H1 (cell line): ENCODE results near the gene CCDC74A. TPM values are rescaled to one million over a fixed set of nuclear protein-coding genes. Genes with fewer than 3 reads are reported as not detected.
"Not testable (repeated sequence)": the region's sequence is repeated elsewhere in the genome, so short reads cannot be mapped to it uniquely, and the experiment has no call there.

Experiments used
- CTCF ChIA-PET: fragments of 300-600 bp; sonication (Branson Sonifier 250); formaldehyde crosslinking; loops from one replicate; lab custom pipeline; 2021; ENCODE audit not compliant: partially characterized antibody; lab: Charles Lee
- POLR2A ChIA-PET: fragments of 300-600 bp; sonication (Branson Sonifier 250); formaldehyde crosslinking; loops from one replicate; lab custom pipeline; 2021; ENCODE audit warnings: inconsistent platforms; ENCODE audit not compliant: partially characterized antibody; lab: Charles Lee
- DNase-seq, 2 experiments: peaks; one replicate each; pipeline versions ENCODE4 v3.0.0 to v3.0.0-alpha.2; 2010 to 2022; ENCODE audit warnings: low spot score in 2 of 2, low read depth in 1 of 2, mixed read lengths in 1 of 2
- FAIRE-seq: peaks from 2 replicates; lab custom pipeline; 2011; peaks lifted over from hg19 to GRCh38; lab: Jason Lieb, UNC
- H2AFZ ChIP-seq: 2 replicates; pipeline ENCODE4 v1.8.1; 2012; ENCODE audit warnings: low read length, inconsistent platforms
- H2AK5ac ChIP-seq: 2 replicates; pipeline ENCODE4 v1.6.1; 2013; ENCODE audit warnings: low read depth, low read length
- H2BK120ac ChIP-seq: replicated peaks from 2 replicates; pipeline ENCODE3; 2013; ENCODE audit warnings: low read depth, low read length, inconsistent platforms
- H2BK12ac ChIP-seq: 2 replicates; pipeline ENCODE4 v1.6.1; 2013; ENCODE audit warnings: low read depth, low read length
- H2BK15ac ChIP-seq: 2 replicates; pipeline ENCODE4 v1.6.1; 2013; ENCODE audit warnings: low read length
- H2BK20ac ChIP-seq: 2 replicates; pipeline ENCODE4 v1.6.1; 2013; ENCODE audit warnings: low read length
- H2BK5ac ChIP-seq: 2 replicates; pipeline ENCODE4 v1.6.1; 2013; ENCODE audit warnings: low read depth, low read length
- H3K14ac ChIP-seq: 2 replicates; pipeline ENCODE4 v1.6.1; 2013; ENCODE audit warnings: inconsistent platforms; ENCODE audit not compliant: insufficient read length
- H3K18ac ChIP-seq: 2 replicates; pipeline ENCODE4 v1.6.1; 2013; ENCODE audit warnings: low read length; ENCODE audit errors: extremely low read depth
- H3K23ac ChIP-seq: 2 replicates; pipeline ENCODE4 v1.6.1; 2013; ENCODE audit warnings: inconsistent platforms; ENCODE audit not compliant: insufficient read length
- H3K23me2 ChIP-seq: 2 replicates; pipeline ENCODE4 v1.6.1; 2013; ENCODE audit warnings: low read depth, low read length
- H3K27ac ChIP-seq: 2 replicates; pipeline ENCODE4 v1.6.1; 2011; ENCODE audit warnings: low read depth, low read length, inconsistent platforms
- H3K27me3 ChIP-seq, 4 experiments: replicated peaks in 1 of 4; 1 replicate in 1 of 4; 2 replicates in 3 of 4; pipeline versions ENCODE4 v1.6.1 to v1.8.1; 2011 to 2013; ENCODE audit warnings: low read length in 3 of 4, mild to moderate bottlenecking in 3 of 4, inconsistent platforms in 2 of 4, mixed read lengths in 2 of 4, moderate library complexity in 1 of 4; ENCODE audit not compliant: control insufficient read depth in 3 of 4, insufficient read depth in 3 of 4; ENCODE audit errors: extremely low read depth in 1 of 4
- H3K36me3 ChIP-seq, 4 experiments: 2 replicates each; pipeline versions ENCODE4 v1.6.1 to v1.8.1; 2011 to 2013; ENCODE audit warnings: mild to moderate bottlenecking in 4 of 4, low read length in 3 of 4, moderate library complexity in 2 of 4, control low read depth in 1 of 4, inconsistent platforms in 1 of 4; ENCODE audit not compliant: insufficient read depth in 4 of 4, control insufficient read depth in 2 of 4
- H3K4ac ChIP-seq: replicated peaks from 2 replicates; pipeline ENCODE3; 2013; ENCODE audit warnings: low read length, low read depth, mixed read lengths, inconsistent platforms; ENCODE audit not compliant: insufficient read length
- H3K4me1 ChIP-seq, 4 experiments: replicated peaks in 1 of 4; 1 replicate in 1 of 4; 2 replicates in 3 of 4; pipeline versions ENCODE4 v1.6.1 to v1.8.1; 2011 to 2013; ENCODE audit warnings: low read length in 3 of 4, inconsistent platforms in 2 of 4, mixed read lengths in 1 of 4; ENCODE audit not compliant: insufficient read depth in 4 of 4, control insufficient read depth in 3 of 4
- H3K4me2 ChIP-seq, 2 experiments: 2 replicates each; pipeline versions ENCODE4 v1.6.1 to v1.8.1; 2011 to 2013; ENCODE audit warnings: low read depth in 2 of 2, low read length in 2 of 2, control low read depth in 1 of 2, inconsistent platforms in 1 of 2, mild to moderate bottlenecking in 1 of 2; ENCODE audit not compliant: insufficient read depth in 1 of 2
- H3K4me3 ChIP-seq, 4 experiments: fragments of 200-600, 300-600 bp in 1 of 4; sonication (generic), shearing (Covaris generic), sonication (Bioruptor Twin) in 1 of 4; 2 replicates each; pipeline versions ENCODE4 v1.5.1 to v1.8.1; 2011 to 2016; ENCODE audit warnings: low read length in 4 of 4, low read depth in 3 of 4, control low read depth in 2 of 4, inconsistent platforms in 2 of 4, mild to moderate bottlenecking in 2 of 4, mixed read lengths in 1 of 4, moderate library complexity in 1 of 4; ENCODE audit not compliant: insufficient read depth in 2 of 4; ENCODE audit errors: extremely low read depth in 1 of 4
- H3K56ac ChIP-seq: replicated peaks from 2 replicates; pipeline ENCODE3; 2013; ENCODE audit warnings: low read depth, mild to moderate bottlenecking, mixed read lengths, low read length, inconsistent platforms; ENCODE audit not compliant: insufficient read length
- H3K79me1 ChIP-seq: 2 replicates; pipeline ENCODE4 v1.6.1; 2013; ENCODE audit warnings: low read depth, low read length, control low read depth
- H3K79me2 ChIP-seq, 2 experiments: 2 replicates each; pipeline versions ENCODE4 v1.6.1 to v1.8.1; 2012 to 2013; ENCODE audit warnings: low read length in 2 of 2, mild to moderate bottlenecking in 2 of 2, inconsistent platforms in 1 of 2; ENCODE audit not compliant: insufficient read depth in 2 of 2, control insufficient read depth in 1 of 2
- H3K9ac ChIP-seq, 4 experiments: replicated peaks in 1 of 4; 1 replicate in 1 of 4; 2 replicates in 3 of 4; pipeline versions ENCODE4 v1.6.1 to v1.8.1; 2011 to 2013; ENCODE audit warnings: low read depth in 3 of 4, low read length in 3 of 4, control low read depth in 2 of 4, mild to moderate bottlenecking in 2 of 4, moderate library complexity in 2 of 4, inconsistent platforms in 1 of 4; ENCODE audit errors: extremely low read depth in 1 of 4
- H3K9me3 ChIP-seq, 2 experiments: 2 replicates each; pipeline versions ENCODE4 v1.6.1 to v1.8.1; 2012 to 2013; ENCODE audit warnings: mild to moderate bottlenecking in 2 of 2, moderate library complexity in 2 of 2, control low read depth in 1 of 2, inconsistent platforms in 1 of 2, low read depth in 1 of 2, low read length in 1 of 2, mixed read lengths in 1 of 2; ENCODE audit not compliant: insufficient read depth in 2 of 2
- H4K20me1 ChIP-seq, 2 experiments: replicated peaks in 1 of 2; 2 replicates each; pipeline versions ENCODE3 to v1.8.1; 2011 to 2013; ENCODE audit warnings: inconsistent platforms in 2 of 2, low read length in 2 of 2, mild to moderate bottlenecking in 1 of 2; ENCODE audit not compliant: insufficient read depth in 2 of 2, control insufficient read depth in 1 of 2
- H4K5ac ChIP-seq: 2 replicates; pipeline ENCODE4 v1.6.1; 2013; ENCODE audit warnings: low read length, low read depth, mixed read lengths, inconsistent platforms; ENCODE audit not compliant: insufficient read length
- H4K8ac ChIP-seq: 2 replicates; pipeline ENCODE4 v1.8.0; 2013; ENCODE audit warnings: mild to moderate bottlenecking, moderate library complexity, low read length, inconsistent platforms; ENCODE audit not compliant: insufficient read depth; ENCODE audit errors: extremely low read depth
- H4K91ac ChIP-seq: replicated peaks from 2 replicates; pipeline ENCODE3; 2013; ENCODE audit warnings: low read length, mixed read lengths, inconsistent platforms; ENCODE audit not compliant: insufficient read length
- CBX8 ChIP-seq: fragments of 300-800, 300-1000 bp; sonication (generic); IDR thresholded peaks from 2 replicates; pipeline ENCODE4 v1.7.1; 2016; ENCODE audit warnings: low read depth, low read length, borderline replicate concordance
- PHF8 ChIP-seq: fragments of 200-600 bp; sonication (generic); conservative IDR thresholded peaks from 2 replicates; pipeline ENCODE4 v1.7.1; 2012; ENCODE audit warnings: low read depth, mild to moderate bottlenecking, inconsistent platforms, low read length, moderate library complexity
- WGBS, 2 experiments: shearing (Covaris generic) in 1 of 2; methylation state at CpG; one replicate each; pipeline versions ENCODE4 v1.1.6 to v1.1.7; 2013 to 2015; ENCODE audit warnings: low lambda C conversion rate in 2 of 2, mixed read lengths in 2 of 2, inconsistent platforms in 1 of 2, low coverage in 1 of 2, missing lambda C conversion rate in 1 of 2; ENCODE audit not compliant: insufficient replicate concordance in 2 of 2, insufficient coverage in 1 of 2, insufficient read length in 1 of 2; ENCODE audit errors: extremely low coverage in 1 of 2, missing lambda C conversion rate in 1 of 2; 5-methylcytosine and 5-hydroxymethylcytosine counted together
- polyA plus RNA-seq, 7 experiments: library from polyadenylated mRNA; depleted of rRNA in 3 of 7; stranded (reverse) in 5 of 7; unstranded in 2 of 7; fragments of >200 nt in 5 of 7; fragments of 200-250 nt in 2 of 7; gene quantifications; 1 replicate in 5 of 7; 2 replicates in 1 of 7; 4 replicates in 1 of 7; pipeline versions ENCODE4 v1.2.1 to v1.2.3, GENCODE V29; 2011 to 2013; ENCODE audit warnings: missing spikeins in 2 of 7, mixed read lengths in 2 of 7
- total RNA-seq: library from RNA; stranded (reverse); fragmentation: NEBNext Ultra II Directional; extraction: Animal tissue kit (Norgen Biotek cat#: 25700); gene quantifications from 2 replicates; pipeline ENCODE4 v1.2.1, GENCODE V29; 2021

CCDC74A gene
- total and polyA plus RNA-seq, 2 of the 8 experiments (the other 6 are each of a cell fraction or from before 2014, with no cell fraction given): 18.1 to 21.0 TPM

- TF ChIP-seq CBX8 (no peak), PHF8 (no peak)
These were observed 39.1 kb upstream of the CCDC74A start (continued) for GRCh38 chr2:131488306-131489205.

- not testable (repeated sequence) for H3K56ac ChIP-seq, H3K23me2 ChIP-seq, H3K27ac ChIP-seq, H2AK5ac ChIP-seq, H4K91ac ChIP-seq, FAIRE-seq, H2BK12ac ChIP-seq, H3K27me3 ChIP-seq, DNase-seq, H3K14ac ChIP-seq, H4K20me1 ChIP-seq, H3K23ac ChIP-seq, H2BK120ac ChIP-seq, H4K5ac ChIP-seq, H2BK5ac ChIP-seq, H3K9me3 ChIP-seq, H2BK20ac ChIP-seq, H2AFZ ChIP-seq, H2BK15ac ChIP-seq, H3K4ac ChIP-seq, H3K79me1 ChIP-seq, H3K36me3 ChIP-seq, H3K4me1 ChIP-seq, H3K18ac ChIP-seq
- Histone ChIP-seq H3K9ac (peak overlapping the region in 2 of 4 experiments; percentile 13 to 40; a peak in 3 of 7 replicates), H3K79me2 (peaks cover 26 to 43% of the 10 kb centered on the region in 2 experiments), H3K4me2 (peak overlapping the region; percentile 41 to 65), H3K4me3 (peak overlapping the region; percentile 45 to 94 (median 70); a peak in 6 of 8 replicates), H4K8ac (peak overlapping the region; percentile 39)
- ChIA-PET POLR2A (interaction anchor here (1.4 kb wide), 1 partner anchor 8 kb away, joined by 4 read pairs; no protein-coding TSS in a partner anchor), CTCF (interaction anchor here (6.3 kb wide), 1 partner anchor 77 kb away, joined by 53 read pairs; no protein-coding TSS in a partner anchor)
- WGBS, 2 experiments: 84% methylated on average over 14 of the region's 20 CpGs; no CpG with 5 or more reads in 1 of the 2 experiments
These were observed 36.8 kb upstream of the CCDC74A start for GRCh38 chr2:131490616-131491468.
